MM.1S (cell line): ENCODE results near the gene GRAMD1B.

Source experiments
- DNase-seq: peaks from one replicate; pipeline ENCODE4 v3.0.0-alpha.2; 2015
- H2AFZ ChIP-seq: fragments of 300-600 bp; sonication (generic); 2 replicates; pipeline ENCODE4 v1.6.0; 2016; ENCODE audit warnings: antibody characterized with exemption, low read length
- H3F3A ChIP-seq: fragments of 300-600 bp; sonication (generic); 2 replicates; pipeline ENCODE4 v1.6.1; 2016; ENCODE audit warnings: mild to moderate bottlenecking, antibody characterized with exemption, low read length, moderate library complexity, mixed read lengths; ENCODE audit not compliant: insufficient read depth
- H3K27ac ChIP-seq: fragments of 300-600 bp; sonication (generic); 2 replicates; pipeline ENCODE4 v1.5.1; 2016; ENCODE audit warnings: mild to moderate bottlenecking, low read length
- H3K27me3 ChIP-seq: fragments of 300-600 bp; sonication (generic); replicated peaks from 2 replicates; pipeline ENCODE4 v1.6.0; 2016; ENCODE audit warnings: low read length; ENCODE audit not compliant: insufficient read depth
- H3K36me3 ChIP-seq: fragments of 300-600 bp; sonication (generic); replicated peaks from 2 replicates; pipeline ENCODE4 v1.6.1; 2016; ENCODE audit warnings: mild to moderate bottlenecking, low read length, mixed read lengths; ENCODE audit not compliant: insufficient read depth
- H3K4me1 ChIP-seq: fragments of 300-600 bp; sonication (generic); 2 replicates; pipeline ENCODE4 v1.6.1; 2016; ENCODE audit warnings: low read length, mixed read lengths
- H3K4me2 ChIP-seq: fragments of 300-600 bp; sonication (generic); 2 replicates; pipeline ENCODE4 v1.6.0; 2016; ENCODE audit warnings: low read depth, low read length
- H3K4me3 ChIP-seq: fragments of 300-600 bp; sonication (generic); 2 replicates; pipeline ENCODE4 v1.5.1; 2016; ENCODE audit warnings: low read length, mixed read lengths
- H3K79me2 ChIP-seq: fragments of 300-600 bp; sonication (generic); 2 replicates; pipeline ENCODE4 v1.6.1; 2016; ENCODE audit warnings: mixed run types, low read length, mixed read lengths
- H3K9ac ChIP-seq: fragments of 300-600 bp; sonication (generic); 2 replicates; pipeline ENCODE4 v1.6.1; 2016; ENCODE audit warnings: low read length, mixed read lengths
- H3K9me2 ChIP-seq: fragments of 300-600 bp; sonication (generic); replicated peaks from 2 replicates; pipeline ENCODE4 v1.6.1; 2016; ENCODE audit warnings: mild to moderate bottlenecking, low read length, mixed read lengths; ENCODE audit not compliant: insufficient read depth
- H3K9me3 ChIP-seq: fragments of 300-600 bp; sonication (generic); replicated peaks from 2 replicates; pipeline ENCODE4 v1.6.1; 2016; ENCODE audit warnings: mild to moderate bottlenecking, low read length, mixed read lengths; ENCODE audit not compliant: insufficient read depth
- H4K20me1 ChIP-seq: fragments of 300-600 bp; sonication (generic); 2 replicates; pipeline ENCODE4 v1.6.1; 2016; ENCODE audit warnings: mild to moderate bottlenecking, low read length, moderate library complexity, mixed read lengths; ENCODE audit not compliant: insufficient read depth
- EZH2 ChIP-seq: fragments of 300-600 bp; sonication (generic); optimal IDR thresholded peaks from 2 replicates; pipeline ENCODE3; 2017; ENCODE audit warnings: low read depth, mild to moderate bottlenecking, antibody characterized with exemption, low read length, mixed read lengths
- EZH2phosphoT487 ChIP-seq: fragments of 300-600 bp; sonication (generic); IDR thresholded peaks from 2 replicates; pipeline ENCODE4 v1.6.1; 2018; ENCODE audit warnings: antibody characterized with exemption, low read length
- TF ChIP-seq, protein P1 (sequence below): fragments of 300-600 bp; sonication (generic); IDR thresholded peaks from 2 replicates; pipeline ENCODE4 v1.5.1; 2016; ENCODE audit warnings: antibody characterized with exemption, low read length, mixed read lengths

GRAMD1B gene

DNA sequence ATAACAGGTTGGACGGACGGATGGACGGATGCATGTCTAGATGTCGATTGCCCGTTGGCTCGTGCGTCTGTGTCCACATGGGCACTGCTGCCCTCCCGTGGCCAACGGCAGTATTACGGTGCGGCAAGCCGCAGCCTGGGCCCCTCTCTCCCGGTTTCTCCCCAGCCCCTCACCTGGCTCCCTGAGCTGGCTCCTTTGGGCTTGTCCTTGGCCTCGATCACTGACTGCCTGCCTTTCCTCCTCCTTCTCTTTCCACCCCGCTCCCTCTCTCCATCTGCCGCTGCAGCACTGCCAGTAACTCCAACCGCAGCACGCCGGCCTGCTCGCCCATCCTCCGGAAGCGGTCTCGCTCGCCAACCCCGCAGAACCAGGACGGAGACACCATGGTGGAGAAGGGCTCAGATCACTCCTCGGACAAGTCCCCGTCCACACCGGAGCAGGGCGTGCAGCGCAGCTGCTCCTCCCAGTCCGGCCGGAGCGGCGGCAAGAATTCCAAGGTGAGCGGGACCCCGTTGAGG, 147.1 kb downstream of the GRAMD1B start:
- no peaks in the 10 kb centered on the region for H3K79me2 ChIP-seq
- DNase-seq, result peak; percentile 56
- H3F3A ChIP-seq, result no peaks in the 10 kb centered on the region
- H3K4me1 ChIP-seq, result 0 out of 2 replicates have a peak, but pooled peaks cover 3% of the 10 kb centered on the region
- peak overlapping the region; percentile 53; the same call in 1 of the 2 replicates for H3K4me2 ChIP-seq
- peaks cover 36% of the 10 kb centered on the region for H3K27me3 ChIP-seq
- H4K20me1 ChIP-seq, result no peaks in the 10 kb centered on the region
- H3K9me2 ChIP-seq, result no peaks in the 10 kb centered on the region
- TF ChIP-seq EZH2, result no peak
- TF ChIP-seq, protein P1, sequence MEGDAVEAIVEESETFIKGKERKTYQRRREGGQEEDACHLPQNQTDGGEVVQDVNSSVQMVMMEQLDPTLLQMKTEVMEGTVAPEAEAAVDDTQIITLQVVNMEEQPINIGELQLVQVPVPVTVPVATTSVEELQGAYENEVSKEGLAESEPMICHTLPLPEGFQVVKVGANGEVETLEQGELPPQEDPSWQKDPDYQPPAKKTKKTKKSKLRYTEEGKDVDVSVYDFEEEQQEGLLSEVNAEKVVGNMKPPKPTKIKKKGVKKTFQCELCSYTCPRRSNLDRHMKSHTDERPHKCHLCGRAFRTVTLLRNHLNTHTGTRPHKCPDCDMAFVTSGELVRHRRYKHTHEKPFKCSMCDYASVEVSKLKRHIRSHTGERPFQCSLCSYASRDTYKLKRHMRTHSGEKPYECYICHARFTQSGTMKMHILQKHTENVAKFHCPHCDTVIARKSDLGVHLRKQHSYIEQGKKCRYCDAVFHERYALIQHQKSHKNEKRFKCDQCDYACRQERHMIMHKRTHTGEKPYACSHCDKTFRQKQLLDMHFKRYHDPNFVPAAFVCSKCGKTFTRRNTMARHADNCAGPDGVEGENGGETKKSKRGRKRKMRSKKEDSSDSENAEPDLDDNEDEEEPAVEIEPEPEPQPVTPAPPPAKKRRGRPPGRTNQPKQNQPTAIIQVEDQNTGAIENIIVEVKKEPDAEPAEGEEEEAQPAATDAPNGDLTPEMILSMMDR, result peak; percentile 85
- H2AFZ ChIP-seq, result peak overlapping the region; percentile 21; the same call in 1 of the 2 replicates
- H3K36me3 ChIP-seq, result no peaks in the 10 kb centered on the region
- no peak overlapping the region for H3K4me3 ChIP-seq
- H3K9ac ChIP-seq, result no peak overlapping the region
- H3K9me3 ChIP-seq, result no peaks in the 10 kb centered on the region
- no peak overlapping the region for H3K27ac ChIP-seq

- Histone ChIP-seq H3K4me3 (no peak overlapping the region), H3F3A (no peaks in the 10 kb centered on the region), H3K36me3 (no peaks in the 10 kb centered on the region), H3K27me3 (peaks cover 38% of the 10 kb centered on the region), H3K9me3 (no peaks in the 10 kb centered on the region), H3K9ac (no peak overlapping the region), H2AFZ (no peak overlapping the region), H3K79me2 (no peaks in the 10 kb centered on the region), H3K4me2 (no peak overlapping the region), H3K9me2 (no peaks in the 10 kb centered on the region), H3K4me1 (0 out of 2 replicates have a peak, but pooled peaks cover 3% of the 10 kb centered on the region), H3K27ac (no peak overlapping the region), H4K20me1 (no peaks in the 10 kb centered on the region)
- DNase-seq, result no peak
- TF ChIP-seq EZH2phosphoT487 (no peak), EZH2 (no peak)
- TF ChIP-seq, protein P1, result no peak
Measured at GRCh38 chr11:123578778-123579481, 148.9 kb downstream of the GRAMD1B start.

GRCh38 chr11:123579482-123579812, 149.4 kb downstream of the GRAMD1B start:
- peaks cover 38% of the 10 kb centered on the region for H3K27me3 ChIP-seq
- H3K4me3 ChIP-seq, result no peak overlapping the region
- no peak overlapping the region for H3K9ac ChIP-seq
- no peak for DNase-seq
- H2AFZ ChIP-seq, result no peak overlapping the region
- H3F3A ChIP-seq, result no peaks in the 10 kb centered on the region
- no peak overlapping the region for H3K4me2 ChIP-seq
- TF ChIP-seq EZH2phosphoT487, result no peak
- no peak for TF ChIP-seq EZH2
- TF ChIP-seq, protein P1, result no peak
- H3K9me2 ChIP-seq, result no peaks in the 10 kb centered on the region
- H3K4me1 ChIP-seq, result 0 out of 2 replicates have a peak, but pooled peaks cover 3% of the 10 kb centered on the region
- no peak overlapping the region for H3K27ac ChIP-seq
- H3K9me3 ChIP-seq, result no peaks in the 10 kb centered on the region
- no peaks in the 10 kb centered on the region for H3K79me2 ChIP-seq
- no peaks in the 10 kb centered on the region for H3K36me3 ChIP-seq
- no peaks in the 10 kb centered on the region for H4K20me1 ChIP-seq
